Activated T-cell treated with anti-CD3 and anti-CD28 coated beads for 24 hours (primary cell): ENCODE measurements around the gene CDC73.
"Not testable (repeated sequence)": the region's sequence is repeated elsewhere in the genome, so short reads cannot be mapped to it uniquely, and the experiment has no call there.

ENCODE experiments used
- DNase-seq: peaks from one replicate; pipeline ENCODE4 v3.0.0-alpha.2; 2020; ENCODE audit warnings: low read depth

Gene CDC73

GRCh38 chr1:193113992-193114332, 7.9 kb upstream of the CDC73 start:
- DNase-seq = no peak

GRCh38 chr1:193114485-193115095, 7.2 kb upstream of the CDC73 start:
- no peak for DNase-seq

DNA sequence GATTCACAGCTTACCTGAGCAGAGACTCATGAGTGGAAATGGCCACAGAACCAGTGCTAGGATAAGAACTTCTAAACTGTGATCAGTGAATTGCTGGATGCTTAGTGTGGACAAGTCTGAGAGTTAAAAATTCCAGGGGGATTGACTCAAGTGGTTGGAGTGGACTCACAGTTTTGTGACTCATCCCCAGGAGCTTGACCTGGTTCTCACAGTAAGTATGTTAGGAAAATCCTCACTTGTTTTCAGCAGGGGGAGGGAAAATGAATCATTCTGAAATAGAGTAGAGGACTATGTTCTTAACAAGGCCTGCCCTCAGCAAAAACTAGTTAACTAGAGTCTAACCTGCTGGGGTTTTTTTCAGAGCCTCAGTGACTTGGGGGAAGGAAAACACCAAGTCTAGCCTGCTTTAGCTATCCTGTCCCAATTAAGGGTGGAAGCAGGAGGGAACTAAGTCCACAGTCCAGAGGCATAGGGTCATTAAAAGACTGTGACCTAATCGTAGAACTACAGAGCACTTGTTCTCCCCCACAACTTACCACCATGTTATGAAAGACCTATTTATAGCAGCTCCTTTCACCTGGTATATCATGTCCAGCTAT, 6.1 kb upstream of the CDC73 start:
- DNase-seq = no peak

DNA sequence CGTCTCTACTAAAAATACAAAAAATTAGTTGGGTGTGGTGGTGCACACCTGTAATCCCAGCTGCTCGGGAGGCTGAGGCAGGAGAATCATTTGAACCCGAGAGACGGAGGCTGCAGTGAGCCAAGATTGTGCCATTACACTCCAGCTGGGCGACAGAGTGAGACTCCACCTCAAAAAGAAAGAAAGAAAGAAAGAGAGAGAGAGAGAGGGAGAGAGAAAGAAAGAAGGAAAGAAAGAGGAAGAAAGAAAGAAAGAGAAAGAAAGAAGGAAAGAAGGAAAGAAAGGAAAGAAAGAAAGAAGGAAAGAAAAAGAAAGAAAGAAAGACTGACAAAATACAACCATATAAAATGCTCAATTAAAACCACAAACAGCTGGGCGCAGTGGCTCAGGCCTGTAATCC, 4.7 kb upstream of the CDC73 start:
- DNase-seq = not testable (repeated sequence)

DNA sequence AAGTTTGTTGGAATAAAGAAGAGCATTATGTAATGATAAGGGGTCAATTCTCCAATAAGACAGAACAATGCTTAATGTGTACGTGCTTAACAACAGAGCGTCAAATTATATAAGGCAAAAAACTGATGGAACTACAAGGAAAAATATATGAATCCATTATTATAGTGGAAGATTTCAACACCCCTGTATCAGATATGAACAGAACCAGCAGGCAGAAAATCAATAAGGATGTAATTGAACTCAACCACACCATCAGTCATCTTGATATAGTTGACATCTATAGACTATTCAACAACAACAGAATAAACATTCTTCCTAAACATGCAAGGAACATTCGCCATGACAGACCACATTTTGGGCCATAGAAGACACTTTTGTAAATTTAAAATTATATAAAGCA, 3.6 kb upstream of the CDC73 start:
- no peak for DNase-seq

- no peak for DNase-seq
Measured at GRCh38 chr1:193118803-193119730, 2.8 kb upstream of the CDC73 start.

DNA sequence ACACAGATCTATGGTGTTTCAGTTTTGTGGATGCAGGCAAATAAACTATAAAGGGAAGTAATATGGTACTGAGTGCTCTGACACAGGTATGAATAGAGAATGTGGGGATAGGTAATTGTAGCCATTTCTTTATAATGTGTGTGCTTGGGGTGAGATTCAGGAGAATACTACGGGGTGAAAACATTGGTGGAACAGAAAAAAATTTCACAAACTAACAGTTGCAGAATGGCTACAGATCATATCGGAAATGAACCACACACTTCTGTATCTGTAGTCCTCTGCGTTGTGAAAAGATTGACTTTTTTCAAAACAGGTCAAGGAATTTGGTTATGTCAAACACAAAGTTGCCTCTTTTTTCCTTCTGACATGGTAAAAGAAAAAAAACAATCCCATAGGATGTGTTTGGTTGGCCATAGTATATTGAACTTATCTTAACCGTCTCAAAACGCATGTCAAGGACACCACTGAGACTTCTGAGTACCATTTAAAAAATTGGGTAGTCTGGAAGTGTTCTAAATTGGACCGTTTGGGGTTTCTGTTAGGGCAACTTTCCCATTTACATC, 1.1 kb upstream of the CDC73 start:
- DNase-seq = no peak

GRCh38 chr1:193123751-193124150, 1.9 kb downstream of the CDC73 start:
- no peak for DNase-seq

DNA sequence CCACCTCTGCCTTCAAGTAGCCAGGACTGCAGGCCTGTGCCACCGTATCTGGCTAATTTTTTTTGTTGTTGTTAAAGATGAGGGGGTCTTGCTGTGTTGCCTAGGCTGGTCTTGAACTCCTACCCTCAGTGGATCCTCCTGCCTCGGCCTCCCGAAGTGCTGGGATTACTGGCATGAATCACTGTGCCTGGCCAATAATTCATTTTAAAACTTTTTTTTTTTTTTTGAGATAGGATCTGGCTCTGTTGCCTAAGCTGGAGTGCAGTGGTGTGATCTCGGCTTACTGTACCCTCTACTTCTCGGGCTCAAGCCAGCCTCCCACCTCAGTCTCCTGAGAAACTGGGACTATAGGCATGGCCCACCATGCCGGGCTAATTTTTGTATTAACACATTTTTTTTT, 3.5 kb downstream of the CDC73 start:
- DNase-seq = no peak

GRCh38 chr1:193131266-193131860, 9.5 kb downstream of the CDC73 start:
- no peak for DNase-seq

- no peak for DNase-seq
Measured at GRCh38 chr1:193140254-193140653, 18.4 kb downstream of the CDC73 start.

- no peak for DNase-seq
Measured at GRCh38 chr1:193141804-193142203, 20.0 kb downstream of the CDC73 start.

GRCh38 chr1:193142409-193142808, 20.6 kb downstream of the CDC73 start:
- no peak for DNase-seq

DNA sequence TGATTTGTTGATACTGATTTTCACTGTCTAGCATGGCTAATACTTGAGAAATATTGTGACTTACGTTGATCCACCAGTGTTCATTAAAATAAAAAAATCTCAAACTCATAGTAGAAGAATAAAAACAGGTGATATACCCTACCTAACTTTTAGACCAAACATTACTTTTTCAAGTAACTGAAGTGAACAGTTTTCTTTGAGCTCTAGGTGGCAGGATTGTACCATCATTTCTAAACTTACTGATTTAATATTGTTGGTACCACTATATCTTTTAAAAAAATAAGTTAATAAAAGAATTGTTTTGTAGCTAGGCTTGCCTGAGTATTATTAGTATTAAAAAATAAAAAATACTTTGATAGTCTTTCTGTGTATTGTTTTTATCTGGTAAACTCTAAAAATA, 21.5 kb downstream of the CDC73 start:
- DNase-seq = no peak

DNA sequence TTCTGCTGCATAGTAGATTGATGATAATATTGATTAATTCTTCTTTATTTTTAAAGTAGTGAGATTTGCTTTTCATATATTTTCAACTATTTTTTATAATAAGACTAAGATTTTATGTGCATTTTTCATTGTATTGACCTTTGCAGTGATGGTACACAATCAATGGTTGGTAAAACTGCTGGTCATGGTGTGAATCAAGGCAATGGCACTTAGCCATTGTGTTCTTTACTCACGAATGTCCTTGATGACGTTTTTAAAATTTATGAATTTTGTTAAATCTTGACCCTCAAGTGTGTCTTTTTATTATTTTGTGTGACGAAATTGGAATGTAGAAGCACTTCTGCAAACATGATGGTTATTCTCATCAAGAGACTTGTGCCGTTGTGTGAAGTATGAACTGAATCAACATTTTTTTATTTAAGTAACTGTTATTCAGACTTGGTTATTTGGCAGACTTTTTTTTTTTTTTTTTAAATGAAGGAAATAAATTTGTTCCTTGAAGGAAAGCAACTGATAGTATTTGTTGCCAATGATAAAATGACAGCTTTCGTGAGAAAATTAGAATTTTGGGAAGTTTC, 22.6 kb downstream of the CDC73 start:
- DNase-seq = no peak

DNA sequence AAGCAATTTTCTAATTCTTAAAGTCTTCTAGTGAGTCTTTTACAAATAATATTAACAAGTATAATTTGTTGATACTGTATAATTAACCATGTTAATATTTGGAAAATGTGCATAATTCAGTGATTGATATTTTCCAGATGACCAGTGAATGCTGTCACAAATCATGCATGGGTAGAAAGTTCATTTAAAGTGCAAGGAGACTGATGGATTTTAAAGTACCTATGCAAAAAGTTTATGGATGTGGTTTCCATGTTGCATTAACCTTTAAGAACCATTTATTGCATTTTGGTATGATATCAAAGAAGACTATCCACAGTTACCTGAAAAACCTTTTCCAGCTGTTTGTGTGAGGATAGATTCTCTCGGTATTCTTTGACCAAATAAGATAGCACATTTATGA, 23.2 kb downstream of the CDC73 start:
- no peak for DNase-seq

- DNase-seq = no peak
Measured at GRCh38 chr1:193156117-193156821, 34.4 kb downstream of the CDC73 start.

- DNase-seq = no peak
Measured at GRCh38 chr1:193156822-193157142, 35.0 kb downstream of the CDC73 start.

DNA sequence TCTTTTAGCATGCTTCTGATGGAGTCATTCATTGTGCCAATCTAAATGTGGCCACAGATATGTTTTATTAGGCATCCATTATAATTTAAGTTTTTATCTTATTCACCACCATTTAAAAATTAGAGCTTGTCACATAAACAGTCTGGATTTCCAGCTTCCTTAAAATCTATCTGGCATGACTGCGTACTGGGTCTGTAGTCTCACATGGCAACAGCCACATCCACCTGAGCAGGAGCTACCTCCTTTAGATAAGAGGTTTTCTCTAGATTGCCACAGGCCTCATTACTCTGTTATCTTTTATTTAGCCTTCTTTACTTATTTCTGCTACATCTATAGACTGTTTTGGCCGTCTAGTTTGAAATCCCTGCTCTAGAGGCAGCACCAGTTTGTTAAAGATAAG, 35.5 kb downstream of the CDC73 start:
- no peak for DNase-seq

- DNase-seq = no peak
Measured at GRCh38 chr1:193176113-193176512, 54.3 kb downstream of the CDC73 start.

DNA sequence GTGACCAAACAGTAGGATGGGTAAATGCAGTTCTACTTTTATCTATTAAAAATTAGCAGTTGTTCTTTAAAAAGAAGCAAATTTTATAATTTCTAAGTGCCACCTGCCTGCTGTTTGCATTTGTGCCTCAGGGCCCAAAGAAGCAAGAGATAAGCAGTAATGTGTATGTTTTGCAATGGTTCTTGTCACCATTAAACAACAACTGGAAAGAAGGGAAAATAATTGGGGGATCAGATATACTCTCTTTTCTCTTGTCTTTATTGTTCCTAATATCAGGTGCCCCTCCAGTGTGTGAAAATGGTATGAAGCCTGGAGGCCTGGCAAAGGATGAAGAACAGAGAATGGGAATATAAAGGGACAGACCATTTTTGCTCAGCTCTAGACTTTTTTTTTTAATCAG, 55.0 kb downstream of the CDC73 start:
- no peak for DNase-seq

DNA sequence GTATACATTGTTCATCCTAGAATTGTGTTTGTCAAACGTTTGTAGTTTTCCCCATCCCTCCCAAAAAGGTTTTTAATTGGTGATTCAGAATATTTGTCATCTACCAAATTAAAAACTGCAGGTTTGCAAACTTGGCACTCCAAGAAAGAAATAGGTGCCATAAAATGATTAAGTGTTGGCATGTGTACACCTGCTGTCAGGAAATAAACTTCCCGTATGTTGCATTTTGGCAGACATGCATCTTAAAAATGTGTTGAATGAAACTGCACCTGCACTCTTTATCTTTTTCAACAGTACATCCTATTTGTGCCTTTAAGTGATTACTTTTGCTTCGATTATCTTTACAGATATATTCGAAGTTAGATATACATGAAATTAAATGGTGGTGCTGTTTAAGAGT, 57.3 kb downstream of the CDC73 start:
- no peak for DNase-seq
